HEK293 (cell line): ENCODE results near the gene MAN2B2.

ENCODE experiments used
- CTCF ChIA-PET: fragments of 350-600 bp; formaldehyde crosslinking; extraction: SDS; loops from one replicate; lab custom pipeline; 2021; ENCODE audit warnings: antibody characterized with exemption; lab: Yijun Ruan, JAX
- POLR2A ChIA-PET: fragments of 300-600 bp; formaldehyde crosslinking; extraction: SDS; loops from one replicate; lab custom pipeline; 2020; ENCODE audit warnings: antibody characterized with exemption, inconsistent platforms; lab: Yijun Ruan, JAX
- H3K27ac ChIP-seq: fragments of 200-500 bp; sonication (Bioruptor generic); 2 replicates; pipeline ENCODE4 v1.5.1; 2014; ENCODE audit warnings: low read depth, low read length, control low read depth, inconsistent platforms; ENCODE audit errors: extremely low read depth
- H3K36me3 ChIP-seq, 2 experiments: fragments of 200-500 bp in 1 of 2; sonication (Bioruptor generic) in 1 of 2; 1 replicate in 1 of 2; 2 replicates in 1 of 2; pipeline ENCODE4 v1.5.1; 2014 to 2017; ENCODE audit warnings: inconsistent platforms in 2 of 2, low read length in 2 of 2; ENCODE audit not compliant: control insufficient read depth in 2 of 2, insufficient read depth in 1 of 2
- H3K4me1 ChIP-seq: fragments of 200-500 bp; sonication (Bioruptor generic); 2 replicates; pipeline ENCODE4 v1.5.1; 2014; ENCODE audit warnings: mild to moderate bottlenecking, low read length, inconsistent platforms; ENCODE audit not compliant: control insufficient read depth, insufficient read depth
- H3K4me3 ChIP-seq: 2 replicates; pipeline ENCODE4 v1.5.1; 2011; ENCODE audit warnings: low read depth, mild to moderate bottlenecking, control low read depth, low read length, moderate library complexity
- H3K9me3 ChIP-seq: fragments of 200-500 bp; sonication (Bioruptor generic); 2 replicates; pipeline ENCODE4 v1.5.1; 2014; ENCODE audit warnings: low read depth, low read length, inconsistent platforms; ENCODE audit not compliant: control insufficient read depth, insufficient read depth
- GLIS1 ChIP-seq: fragments of 450-650 bp; formaldehyde crosslinking; IDR thresholded peaks from 2 replicates; pipeline ENCODE4 v1.5.1; 2016; ENCODE audit warnings: missing biosample characterization, missing genetic modification characterization
- PRDM2 ChIP-seq: fragments of 450-650 bp; formaldehyde crosslinking; IDR thresholded peaks from 2 replicates; pipeline ENCODE4 v1.5.1; 2016; ENCODE audit warnings: missing biosample characterization, missing genetic modification characterization, borderline replicate concordance
- PRDM6 ChIP-seq: fragments of 450-650 bp; formaldehyde crosslinking; IDR thresholded peaks from 2 replicates; pipeline ENCODE4 v1.5.1; 2017; ENCODE audit warnings: missing biosample characterization, missing genetic modification characterization
- SALL2 ChIP-seq: fragments of 450-650 bp; formaldehyde crosslinking; IDR thresholded peaks from 2 replicates; pipeline ENCODE4 v1.5.0; 2017; ENCODE audit warnings: missing biosample characterization, mild to moderate bottlenecking, missing genetic modification characterization, borderline replicate concordance
- ZBTB49 ChIP-seq: fragments of 450-650 bp; formaldehyde crosslinking; IDR thresholded peaks from 2 replicates; pipeline ENCODE4 v1.5.1; 2016; ENCODE audit warnings: missing biosample characterization, missing genetic modification characterization, low read depth
- ZBTB7A ChIP-seq: fragments of 450-650 bp; formaldehyde crosslinking; IDR thresholded peaks from 2 replicates; pipeline ENCODE4 v1.5.1; 2016; ENCODE audit warnings: low read depth, missing biosample characterization, missing genetic modification characterization
- ZFP37 ChIP-seq: fragments of 450-650 bp; formaldehyde crosslinking; IDR thresholded peaks from 2 replicates; pipeline ENCODE4 v1.5.1; 2016; ENCODE audit warnings: missing biosample characterization, missing genetic modification characterization
- ZNF114 ChIP-seq: fragments of 450-650 bp; formaldehyde crosslinking; IDR thresholded peaks from 2 replicates; pipeline ENCODE4 v1.5.0; 2017; ENCODE audit warnings: missing biosample characterization, missing genetic modification characterization
- ZNF121 ChIP-seq: fragments of 450-650 bp; formaldehyde crosslinking; IDR thresholded peaks from 2 replicates; pipeline ENCODE4 v1.5.1; 2016; ENCODE audit warnings: missing biosample characterization, missing genetic modification characterization
- ZNF140 ChIP-seq: fragments of 450-650 bp; formaldehyde crosslinking; IDR thresholded peaks from 2 replicates; pipeline ENCODE4 v1.5.1; 2016; ENCODE audit warnings: missing biosample characterization, missing genetic modification characterization
- ZNF175 ChIP-seq: fragments of 450-650 bp; formaldehyde crosslinking; IDR thresholded peaks from 2 replicates; pipeline ENCODE4 v1.5.1; 2016; ENCODE audit warnings: missing biosample characterization, missing genetic modification characterization
- ZNF214 ChIP-seq: fragments of 450-650 bp; formaldehyde crosslinking; IDR thresholded peaks from 2 replicates; pipeline ENCODE4 v1.5.1; 2017; ENCODE audit warnings: missing biosample characterization, mild to moderate bottlenecking, missing genetic modification characterization, borderline replicate concordance
- ZNF529 ChIP-seq: fragments of 450-650 bp; formaldehyde crosslinking; IDR thresholded peaks from 2 replicates; pipeline ENCODE4 v1.5.1; 2017; ENCODE audit warnings: missing genetic modification characterization, missing biosample characterization; ENCODE audit not compliant: insufficient replicate concordance
- ZNF621 ChIP-seq: fragments of 450-650 bp; formaldehyde crosslinking; IDR thresholded peaks from 2 replicates; pipeline ENCODE4 v1.5.1; 2017; ENCODE audit warnings: missing biosample characterization, missing genetic modification characterization
- ZNF670 ChIP-seq: fragments of 450-650 bp; formaldehyde crosslinking; IDR thresholded peaks from 2 replicates; pipeline ENCODE4 v1.5.1; 2016; ENCODE audit warnings: missing biosample characterization, missing genetic modification characterization, low read depth
- ZNF777 ChIP-seq: fragments of 450-650 bp; formaldehyde crosslinking; IDR thresholded peaks from 2 replicates; pipeline ENCODE4 v1.5.1; 2017; ENCODE audit warnings: missing biosample characterization, missing genetic modification characterization, borderline replicate concordance
- ZSCAN16 ChIP-seq: fragments of 450-650 bp; formaldehyde crosslinking; IDR thresholded peaks from 2 replicates; pipeline ENCODE4 v1.5.1; 2016; ENCODE audit warnings: missing biosample characterization, missing genetic modification characterization
- ZSCAN30 ChIP-seq: fragments of 450-650 bp; IDR thresholded peaks from 2 replicates; pipeline ENCODE4 v1.5.1; 2018; ENCODE audit warnings: missing biosample characterization, mild to moderate bottlenecking, missing genetic modification characterization, moderate library complexity
- ZXDB ChIP-seq: fragments of 450-650 bp; formaldehyde crosslinking; IDR thresholded peaks from 2 replicates; pipeline ENCODE4 v1.5.1; 2016; ENCODE audit warnings: missing biosample characterization, missing genetic modification characterization

MAN2B2 gene

GRCh38 chr4:6527683-6528595 lies 47.0 kb upstream of the MAN2B2 start:
- TF ChIP-seq ZNF670 (tag by site-specific recombination) (no peak), ZNF175 (tag by site-specific recombination) (no peak), ZSCAN30 (tag by site-specific recombination) (no peak), ZXDB (no peak), ZFP37 (tag by site-specific recombination) (no peak), ZNF140 (no peak), GLIS1 (tag by site-specific recombination) (no peak), ZBTB49 (tag by site-specific recombination) (no peak), ZNF214 (tag by site-specific recombination) (no peak), ZNF777 (tag by site-specific recombination) (no peak)
- Histone ChIP-seq H3K4me3 (no peak overlapping the region), H3K36me3 (no peaks in the 10 kb centered on the region), H3K4me1 (no peaks in the 10 kb centered on the region), H3K27ac (no peak overlapping the region), H3K9me3 (no peaks in the 10 kb centered on the region)
- POLR2A ChIA-PET, result no interaction called here
- CTCF ChIA-PET, result no interaction called here

- Histone ChIP-seq H3K9me3 (no peaks in the 10 kb centered on the region), H3K4me3 (no peak overlapping the region), H3K36me3 (no peaks in the 10 kb centered on the region), H3K4me1 (no peaks in the 10 kb centered on the region), H3K27ac (no peak overlapping the region)
- POLR2A ChIA-PET, result no interaction called here
- CTCF ChIA-PET, result no interaction called here
- TF ChIP-seq ZNF140 (no peak), ZNF529 (tag by site-specific recombination) (no peak), ZNF114 (tag by site-specific recombination) (no peak), PRDM2 (no peak), PRDM6 (tag by site-specific recombination) (no peak), SALL2 (tag by site-specific recombination) (no peak), ZBTB7A (tag by site-specific recombination) (no peak), ZNF621 (tag by site-specific recombination) (no peak), ZNF121 (tag by site-specific recombination) (no peak), ZSCAN16 (no peak)
Measured at GRCh38 chr4:6529021-6529420, 46.0 kb upstream of the MAN2B2 start.
